B cell (primary cell): ENCODE measurements around the gene THBS4. TPM values are rescaled to one million over a fixed set of nuclear protein-coding genes. Genes with fewer than 3 reads are reported as not detected.

Experiments used
- ATAC-seq: fragments of 200-7000 bp; cut with Tn5 transposase; one replicate; pipeline ENCODE4 v1.10.0; 2021; ENCODE audit warnings: low read depth, mild to moderate bottlenecking, moderate number of reproducible peaks, moderate library complexity
- CTCF ChIA-PET: fragments of 350-600 bp; sonication (Branson Sonifier 250); formaldehyde crosslinking; loops from one replicate; lab custom pipeline; 2021; ENCODE audit warnings: antibody characterized with exemption, inconsistent platforms; lab: Charles Lee
- POLR2A ChIA-PET: fragments of 350-600 bp; sonication (Branson Sonifier 250); formaldehyde crosslinking; loops from one replicate; lab custom pipeline; 2021; ENCODE audit warnings: antibody characterized with exemption; lab: Charles Lee
- DNase-seq: peaks from one replicate; pipeline ENCODE4 v3.0.0; 2013
- H2AFZ ChIP-seq: 2 replicates; pipeline ENCODE4 v1.6.1; 2012; ENCODE audit warnings: mild to moderate bottlenecking, low read depth, low read length; ENCODE audit not compliant: insufficient read depth, poor library complexity, severe bottlenecking
- H3K27ac ChIP-seq, 2 donors: 1 replicate in 1 of 2; 2 replicates in 1 of 2; pipeline ENCODE4 v1.5.1; 2012 to 2013; ENCODE audit warnings: low read length in 2 of 2, mild to moderate bottlenecking in 2 of 2, moderate library complexity in 1 of 2
- H3K27me3 ChIP-seq, 4 experiments: fragments of 200-600 bp in 1 of 4; sonication (generic) in 1 of 4; replicated peaks in 1 of 4; 1 replicate in 2 of 4; 2 replicates in 2 of 4; pipeline versions ENCODE4 v1.6.1 to v1.7.0; 2013 to 2016; ENCODE audit warnings: low read length in 3 of 4, mild to moderate bottlenecking in 2 of 4, mixed read lengths in 1 of 4, moderate library complexity in 1 of 4; ENCODE audit not compliant: insufficient read depth in 4 of 4, control insufficient read depth in 3 of 4; ENCODE audit errors: control extremely low read depth in 1 of 4
- H3K36me3 ChIP-seq, 2 experiments: replicated peaks in 1 of 2; 1 replicate in 1 of 2; 2 replicates in 1 of 2; pipeline versions ENCODE4 v1.6.1 to v1.7.1; 2013; ENCODE audit warnings: low read length in 1 of 2; ENCODE audit not compliant: insufficient read depth in 2 of 2, control insufficient read depth in 1 of 2; ENCODE audit errors: control extremely low read depth in 1 of 2, extremely low read depth in 1 of 2
- H3K4me1 ChIP-seq, 2 donors: fragments of 200-600 bp in 1 of 2; sonication (generic) in 1 of 2; 1 replicate in 1 of 2; 2 replicates in 1 of 2; pipeline versions ENCODE4 v1.5.1 to v1.6.1; 2013 to 2017; ENCODE audit warnings: low read length in 2 of 2; ENCODE audit not compliant: control insufficient read depth in 2 of 2, insufficient read depth in 2 of 2
- H3K4me2 ChIP-seq: replicated peaks from 2 replicates; pipeline ENCODE3; 2012; ENCODE audit warnings: mild to moderate bottlenecking, low read depth, low read length; ENCODE audit not compliant: poor library complexity, severe bottlenecking
- H3K4me3 ChIP-seq, 5 experiments: fragments of 200-600 bp in 1 of 5; sonication (generic) in 1 of 5; 1 replicate in 3 of 5; 2 replicates in 2 of 5; pipeline versions ENCODE4 v1.5.1 to v1.7.0; 2011 to 2016; ENCODE audit warnings: low read length in 4 of 5, mild to moderate bottlenecking in 4 of 5, low read depth in 2 of 5, control low read depth in 1 of 5, moderate library complexity in 1 of 5; ENCODE audit not compliant: insufficient read depth in 1 of 5; ENCODE audit errors: control extremely low read depth in 1 of 5, extremely low read depth in 1 of 5
- H3K79me2 ChIP-seq: fragments of 200-600 bp; sonication (generic); one replicate; pipeline ENCODE4 v1.6.0; 2016; ENCODE audit warnings: low read length; ENCODE audit not compliant: control insufficient read depth, insufficient read depth
- H3K9ac ChIP-seq: fragments of 200-600 bp; sonication (generic); 2 replicates; pipeline ENCODE4 v1.6.1; 2017; ENCODE audit warnings: mild to moderate bottlenecking, low read length, moderate library complexity
- H3K9me3 ChIP-seq, 3 donors: one replicate each; pipeline versions ENCODE4 v1.6.1 to v1.7.1; 2013; ENCODE audit warnings: low read length in 2 of 3; ENCODE audit not compliant: control insufficient read depth in 2 of 3, insufficient read depth in 1 of 3; ENCODE audit errors: control extremely low read depth in 1 of 3
- H4K20me1 ChIP-seq: 2 replicates; pipeline ENCODE4 v1.6.0; 2012; ENCODE audit warnings: mild to moderate bottlenecking, low read length; ENCODE audit not compliant: insufficient read depth, control insufficient read depth, poor library complexity, severe bottlenecking
- H3K27ac Mint-ChIP-seq: one replicate; pipeline ENCODE4 v1.8.0; 2021; ENCODE audit warnings: mixed read lengths
- H3K27me3 Mint-ChIP-seq: one replicate; pipeline ENCODE4 v1.8.0; 2021; ENCODE audit warnings: mixed read lengths
- H3K4me1 Mint-ChIP-seq: one replicate; pipeline ENCODE4 v1.8.0; 2021; ENCODE audit warnings: mixed read lengths
- H3K4me3 Mint-ChIP-seq: one replicate; pipeline ENCODE4 v1.8.0; 2021; ENCODE audit warnings: mixed read lengths
- H3K9me3 Mint-ChIP-seq: one replicate; pipeline ENCODE4 v1.8.0; 2022; ENCODE audit warnings: mixed read lengths; ENCODE audit not compliant: insufficient read depth
- CTCF ChIP-seq: fragments of 200-600 bp; IDR thresholded peaks from one replicate; pipeline ENCODE4 v1.8.0; 2022; ENCODE audit warnings: antibody characterized with exemption, mild to moderate bottlenecking
- EZH2 ChIP-seq: IDR thresholded peaks from 2 replicates; pipeline ENCODE4 v1.6.1; 2012; ENCODE audit warnings: borderline replicate concordance, low read depth, mild to moderate bottlenecking, moderate library complexity, low read length; ENCODE audit not compliant: insufficient read depth, poor library complexity, severe bottlenecking
- WGBS: methylation state at CpG from one replicate; pipeline ENCODE4 v1.1.5; 2013; ENCODE audit warnings: missing lambda C conversion rate; ENCODE audit not compliant: insufficient coverage; 5-methylcytosine and 5-hydroxymethylcytosine counted together
- intact Hi-C: fragments of 100-400 bp; cut with micrococcal nuclease; formaldehyde crosslinking; loops from one replicate; pipeline ENCODE4 v1.10.0; 2022
- polyA plus RNA-seq: library from polyadenylated mRNA; depleted of rRNA; stranded (reverse); fragments of >200 nt; gene quantifications from 2 replicates; pipeline ENCODE4 v1.2.3, GENCODE V29; 2012
- small RNA-seq: library from RNA; depleted of rRNA; stranded (forward); fragments of <200 nt; gene quantifications from one replicate; pipeline ENCODE3, GENCODE V24; 2012; ENCODE audit warnings: low replicate concordance, low read depth; ENCODE audit not compliant: insufficient read length
- total RNA-seq, 2 donors: library from RNA; stranded (reverse); fragments of 120-200 nt in 1 of 2; gene quantifications; 1 replicate in 1 of 2; 2 replicates in 1 of 2; pipeline versions ENCODE4 v1.2.3 to v1.2.4, GENCODE V29; 2013 to 2022

THBS4 gene
- total and polyA plus RNA-seq, 2 donors (not counting 1 experiment from before 2014, with no cell fraction given): 0.49 to 0.57 TPM

GRCh38 chr5:80129146-80129545 is 94.0 kb downstream of the THBS4 start:
- H3K4me1 Mint-ChIP-seq: peaks cover 17% of the 10 kb centered on the region
- Histone ChIP-seq H2AFZ (no peak overlapping the region), H4K20me1 (no peaks in the 10 kb centered on the region), H3K9ac (no peak overlapping the region), H3K9me3 (peaks cover 0 to 2% (median 0%) of the 10 kb centered on the region in 3 donors), H3K4me2 (no peak overlapping the region), H3K27me3 (no peaks in the 10 kb centered on the region), H3K27ac (no peak overlapping the region), H3K4me1 (peaks cover 18% of the 10 kb centered on the region in 2 donors), H3K4me3 (no peak overlapping the region), H3K36me3 (no peaks in the 10 kb centered on the region), H3K79me2 (no peaks in the 10 kb centered on the region)
- WGBS: 100% methylated on average over 3 of the region's 5 CpGs
- H3K27me3 Mint-ChIP-seq: no peaks in the 10 kb centered on the region
- no peak overlapping the region for H3K27ac Mint-ChIP-seq
- no peak for TF ChIP-seq CTCF
- TF ChIP-seq EZH2: no peak
- POLR2A ChIA-PET: no interaction called here
- no peaks in the 10 kb centered on the region for H3K9me3 Mint-ChIP-seq
- ATAC-seq: no peak
- no peak for DNase-seq
- H3K4me3 Mint-ChIP-seq: no peak overlapping the region
- intact Hi-C loops: no loop called here
- CTCF ChIA-PET: interaction anchor here (1.1 kb wide), 2 partner anchors 26 to 37 kb away, joined by 3 to 4 read pairs; no protein-coding TSS in a partner anchor

Small RNA genes lying within 50 kb of the gene (small RNA-seq; reads per million reads assigned to genes)
- not detected for gene TRMT112P2

Other genes starting within 250 kb of the THBS4 start
- 21.0 and 22.0 TPM in 2 replicates for gene MTX3, start 44.1 kb upstream of the THBS4 start, total RNA-seq
- 7.9 and 13.5 TPM in 2 replicates for gene MTX3, start 44.1 kb upstream of the THBS4 start, polyA plus RNA-seq
- 9.5 and 11.4 TPM in 2 replicates for gene SERINC5, start 220.7 kb downstream of the THBS4 start, total RNA-seq
- gene SERINC5, start 220.7 kb downstream of the THBS4 start, polyA plus RNA-seq: 2.4 and 3.7 TPM in 2 replicates